ENCODE measurements around the gene SGO1. TPM values are rescaled to one million over a fixed set of nuclear protein-coding genes. Genes with fewer than 3 reads are reported as not detected.

SGO1 gene
- polyA plus RNA-seq, 1 of the 3 experiments (the other 2 are of a cell fraction): 2.2 TPM

GRCh38 chr3:20154078-20154477, 31.9 kb downstream of the SGO1 start:
- H3K9me2 ChIP-seq: no peaks in the 10 kb centered on the region
- H3K27ac ChIP-seq (ENCODE audit: low read depth in 2 of 2, low read length in 1 of 2): no peak overlapping the region
- H3K9me3 ChIP-seq: no peaks in the 10 kb centered on the region
- ChIA-PET POLR2A (no interaction called here), CTCF (no interaction called here)
- H3K27me3 ChIP-seq (ENCODE audit: insufficient read depth): no peaks in the 10 kb centered on the region
- H3F3A ChIP-seq (replicated peaks; ENCODE audit: insufficient read depth): no peaks in the 10 kb centered on the region
- 93% methylated on average over 1 of the region's 1 CpG for WGBS (ENCODE audit: low lambda C conversion rate)
- no peaks in the 10 kb centered on the region for H4K20me1 ChIP-seq (ENCODE audit: insufficient read depth)
- no peak overlapping the region for H2AFZ ChIP-seq (ENCODE audit: low read depth)
- no peaks in the 10 kb centered on the region for H3K4me1 ChIP-seq (ENCODE audit: control insufficient read depth in 1 of 2, insufficient read depth in 2 of 2, low read depth in 1 of 2, low read length in 1 of 2)
- no peak overlapping the region for H3K4me3 ChIP-seq (ENCODE audit: low read depth in 2 of 2, low read length in 1 of 2)
- DNase-seq: no peak
- no peak overlapping the region for H3K9ac ChIP-seq
- H3K79me2 ChIP-seq (ENCODE audit: insufficient read depth): no peaks in the 10 kb centered on the region
- H3K4me2 ChIP-seq: no peak overlapping the region
- TF ChIP-seq NRF1 (IDR thresholded peaks at IDR 0.05; ENCODE audit: low read depth, low read length) (no peak), RAD21 (IDR thresholded peaks at IDR 0.05; ENCODE audit: low read length) (no peak), YY1 (IDR thresholded peaks at IDR 0.05; ENCODE audit: low read depth) (no peak), FOXJ3 (CRISPR knock-in tag; IDR thresholded peaks at IDR 0.05) (no peak), USF1 (IDR thresholded peaks at IDR 0.05; ENCODE audit: borderline replicate concordance, low read depth) (no peak), FOSL2 (IDR thresholded peaks at IDR 0.05; ENCODE audit: borderline replicate concordance, low read depth) (no peak), TCF12 (IDR thresholded peaks at IDR 0.05) (no peak), REST (IDR thresholded peaks at IDR 0.05; ENCODE audit: low read depth, low read length) (no peak), CTCF (IDR thresholded peaks at IDR 0.05) (no peak), TAF1 (IDR thresholded peaks at IDR 0.05; ENCODE audit: borderline replicate concordance, low read depth, low read length) (no peak), CHD2 (IDR thresholded peaks at IDR 0.05; ENCODE audit: low read length, partially characterized antibody) (no peak), GATA2 (CRISPR knock-in tag; IDR thresholded peaks at IDR 0.05) (no peak), SIN3A (IDR thresholded peaks at IDR 0.05; ENCODE audit: borderline replicate concordance, low read depth, low read length) (no peak), NFIC (IDR thresholded peaks at IDR 0.05; ENCODE audit: borderline replicate concordance) (no peak), ELF1 (IDR thresholded peaks at IDR 0.05) (no peak), ZBTB33 (IDR thresholded peaks at IDR 0.05; ENCODE audit: borderline replicate concordance, low read depth) (no peak), RFX5 (IDR thresholded peaks at IDR 0.05; ENCODE audit: low read length) (no peak)
- TF ChIP-seq, protein P1, sequence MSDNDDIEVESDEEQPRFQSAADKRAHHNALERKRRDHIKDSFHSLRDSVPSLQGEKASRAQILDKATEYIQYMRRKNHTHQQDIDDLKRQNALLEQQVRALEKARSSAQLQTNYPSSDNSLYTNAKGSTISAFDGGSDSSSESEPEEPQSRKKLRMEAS (IDR thresholded peaks at IDR 0.05; ENCODE audit: low read depth): no peak
- TF ChIP-seq, protein P2, sequence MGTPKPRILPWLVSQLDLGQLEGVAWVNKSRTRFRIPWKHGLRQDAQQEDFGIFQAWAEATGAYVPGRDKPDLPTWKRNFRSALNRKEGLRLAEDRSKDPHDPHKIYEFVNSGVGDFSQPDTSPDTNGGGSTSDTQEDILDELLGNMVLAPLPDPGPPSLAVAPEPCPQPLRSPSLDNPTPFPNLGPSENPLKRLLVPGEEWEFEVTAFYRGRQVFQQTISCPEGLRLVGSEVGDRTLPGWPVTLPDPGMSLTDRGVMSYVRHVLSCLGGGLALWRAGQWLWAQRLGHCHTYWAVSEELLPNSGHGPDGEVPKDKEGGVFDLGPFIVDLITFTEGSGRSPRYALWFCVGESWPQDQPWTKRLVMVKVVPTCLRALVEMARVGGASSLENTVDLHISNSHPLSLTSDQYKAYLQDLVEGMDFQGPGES (IDR thresholded peaks at IDR 0.05; ENCODE audit: low read depth, low read length): no peak
- H3K36me3 ChIP-seq (replicated peaks in 1 of 2; ENCODE audit: control insufficient read depth in 1 of 2, insufficient read depth in 2 of 2, low read length in 1 of 2): peaks cover 6 to 24% of the 10 kb centered on the region in 2 experiments

Data from SK-N-SH (cell line).